Hepatocyte (in vitro differentiated cells): ENCODE data around the gene SON. TPM values are rescaled to one million over a fixed set of nuclear protein-coding genes. Genes with fewer than 3 reads are reported as not detected.
"Not testable (repeated sequence)": the region's sequence is repeated elsewhere in the genome, so short reads cannot be mapped to it uniquely, and the experiment has no call there.

Experiments used
- DNase-seq: peaks from one replicate; pipeline ENCODE4 v3.0.0-alpha.2; 2016; ENCODE audit warnings: low spot score
- H2AFZ ChIP-seq: fragments of 200-600 bp; sonication (generic); 2 replicates; pipeline ENCODE4 v1.6.0; 2016; ENCODE audit warnings: antibody characterized with exemption, mild to moderate bottlenecking
- H3K27ac ChIP-seq: fragments of 200-600 bp; sonication (generic); 2 replicates; pipeline ENCODE4 v1.5.1; 2016; ENCODE audit warnings: mild to moderate bottlenecking
- H3K27me3 ChIP-seq: fragments of 200-600 bp; sonication (generic); 2 replicates; pipeline ENCODE4 v1.6.1; 2016
- H3K36me3 ChIP-seq: fragments of 200-600 bp; sonication (generic); replicated peaks from 2 replicates; pipeline ENCODE4 v1.5.1; 2016; ENCODE audit warnings: low read depth; ENCODE audit not compliant: insufficient read depth
- H3K4me1 ChIP-seq: fragments of 200-600 bp; sonication (generic); 2 replicates; pipeline ENCODE4 v1.5.1; 2016; ENCODE audit warnings: mild to moderate bottlenecking, moderate library complexity; ENCODE audit not compliant: insufficient read depth
- H3K4me2 ChIP-seq: fragments of 200-600 bp; sonication (generic); 2 replicates; pipeline ENCODE4 v1.6.0; 2016
- H3K4me3 ChIP-seq: fragments of 200-600 bp; sonication (generic); 2 replicates; pipeline ENCODE4 v1.5.1; 2016; ENCODE audit warnings: mild to moderate bottlenecking
- H3K79me2 ChIP-seq: fragments of 200-600 bp; sonication (generic); 2 replicates; pipeline ENCODE4 v1.6.0; 2017; ENCODE audit warnings: mild to moderate bottlenecking
- H3K9me2 ChIP-seq: fragments of 200-600 bp; sonication (generic); replicated peaks from 2 replicates; pipeline ENCODE4 v1.6.0; 2017; ENCODE audit warnings: mild to moderate bottlenecking; ENCODE audit not compliant: insufficient read depth
- H3K9me3 ChIP-seq: fragments of 200-600 bp; sonication (generic); 2 replicates; pipeline ENCODE4 v1.5.1; 2016; ENCODE audit warnings: low read depth, mild to moderate bottlenecking
- H4K20me1 ChIP-seq: fragments of 200-600 bp; sonication (generic); 2 replicates; pipeline ENCODE4 v1.6.0; 2016; ENCODE audit warnings: mild to moderate bottlenecking; ENCODE audit not compliant: insufficient read depth, poor library complexity, severe bottlenecking
- EZH2 ChIP-seq: fragments of 200-600 bp; sonication (generic); IDR thresholded peaks from 2 replicates; pipeline ENCODE4 v1.6.1; 2016; ENCODE audit warnings: antibody characterized with exemption, mild to moderate bottlenecking, borderline replicate concordance
- EZH2phosphoT487 ChIP-seq: fragments of 200-600 bp; sonication (generic); IDR thresholded peaks from one replicate; pipeline ENCODE4 v1.6.1; 2018; ENCODE audit warnings: antibody characterized with exemption, mild to moderate bottlenecking, low read depth, moderate library complexity; ENCODE audit not compliant: unreplicated experiment, severe bottlenecking
- WGBS: methylation state at CpG from one replicate; pipeline ENCODE4 v1.1.6; 2016; ENCODE audit warnings: low lambda C conversion rate; ENCODE audit errors: missing lambda C conversion rate; 5-methylcytosine and 5-hydroxymethylcytosine counted together
- polyA plus RNA-seq: library from polyadenylated mRNA; unstranded; fragments of >200 nt; fragmentation: Nextera tagmentation; extraction: Ambion mirVana; gene quantifications from 2 replicates; pipeline ENCODE4 v1.2.1, GENCODE V29; 2016
- total RNA-seq: library from RNA; depleted of rRNA; stranded (reverse); fragments of >200 nt; gene quantifications from 2 replicates; pipeline ENCODE4 v1.2.3, GENCODE V29; 2014
- TF ChIP-seq, protein P1 (sequence below): fragments of 200-600 bp; sonication (generic); IDR thresholded peaks from 2 replicates; pipeline ENCODE4 v1.5.1; 2016; ENCODE audit warnings: antibody characterized with exemption, mild to moderate bottlenecking; ENCODE audit not compliant: poor library complexity

SON gene
- total and polyA plus RNA-seq, 2 experiments from 2014 or later: 181 to 358 TPM

DNA sequence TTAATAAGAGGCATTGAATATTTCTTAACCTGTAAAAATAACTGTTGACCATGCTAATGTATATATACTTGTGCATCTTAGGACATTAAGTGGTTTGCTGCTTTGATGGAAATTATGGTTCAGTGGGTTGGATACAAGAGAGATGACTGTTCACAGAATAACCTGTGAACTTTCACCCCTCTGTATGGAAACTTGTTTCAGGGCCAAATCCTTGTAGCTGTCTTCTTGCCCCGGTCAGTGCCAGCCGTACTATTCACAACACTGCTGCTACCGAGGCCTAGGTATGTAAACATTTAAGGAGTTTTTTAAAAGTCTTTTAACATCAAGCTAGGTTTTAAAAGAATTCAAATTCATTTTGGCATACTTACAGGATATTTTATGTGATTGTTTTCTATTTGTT lies 29.5 kb downstream of the SON start:
- Histone ChIP-seq H3K36me3 (no peaks in the 10 kb centered on the region), H3K27ac (no peak overlapping the region), H3K9me2 (no peaks in the 10 kb centered on the region), H3K79me2 (peaks cover 23% of the 10 kb centered on the region), H3K9me3 (no peaks in the 10 kb centered on the region), H3K4me3 (no peak overlapping the region), H2AFZ (no peak overlapping the region), H3K4me2 (no peak overlapping the region), H3K27me3 (no peaks in the 10 kb centered on the region), H3K4me1 (peaks cover 6% of the 10 kb centered on the region), H4K20me1 (no peaks in the 10 kb centered on the region)
- 73% methylated on average over 3 of the region's 3 CpGs for WGBS
- TF ChIP-seq EZH2phosphoT487: no peak
- no peak for TF ChIP-seq EZH2
- TF ChIP-seq, protein P1, sequence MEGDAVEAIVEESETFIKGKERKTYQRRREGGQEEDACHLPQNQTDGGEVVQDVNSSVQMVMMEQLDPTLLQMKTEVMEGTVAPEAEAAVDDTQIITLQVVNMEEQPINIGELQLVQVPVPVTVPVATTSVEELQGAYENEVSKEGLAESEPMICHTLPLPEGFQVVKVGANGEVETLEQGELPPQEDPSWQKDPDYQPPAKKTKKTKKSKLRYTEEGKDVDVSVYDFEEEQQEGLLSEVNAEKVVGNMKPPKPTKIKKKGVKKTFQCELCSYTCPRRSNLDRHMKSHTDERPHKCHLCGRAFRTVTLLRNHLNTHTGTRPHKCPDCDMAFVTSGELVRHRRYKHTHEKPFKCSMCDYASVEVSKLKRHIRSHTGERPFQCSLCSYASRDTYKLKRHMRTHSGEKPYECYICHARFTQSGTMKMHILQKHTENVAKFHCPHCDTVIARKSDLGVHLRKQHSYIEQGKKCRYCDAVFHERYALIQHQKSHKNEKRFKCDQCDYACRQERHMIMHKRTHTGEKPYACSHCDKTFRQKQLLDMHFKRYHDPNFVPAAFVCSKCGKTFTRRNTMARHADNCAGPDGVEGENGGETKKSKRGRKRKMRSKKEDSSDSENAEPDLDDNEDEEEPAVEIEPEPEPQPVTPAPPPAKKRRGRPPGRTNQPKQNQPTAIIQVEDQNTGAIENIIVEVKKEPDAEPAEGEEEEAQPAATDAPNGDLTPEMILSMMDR: no peak
- no peak for DNase-seq

DNA sequence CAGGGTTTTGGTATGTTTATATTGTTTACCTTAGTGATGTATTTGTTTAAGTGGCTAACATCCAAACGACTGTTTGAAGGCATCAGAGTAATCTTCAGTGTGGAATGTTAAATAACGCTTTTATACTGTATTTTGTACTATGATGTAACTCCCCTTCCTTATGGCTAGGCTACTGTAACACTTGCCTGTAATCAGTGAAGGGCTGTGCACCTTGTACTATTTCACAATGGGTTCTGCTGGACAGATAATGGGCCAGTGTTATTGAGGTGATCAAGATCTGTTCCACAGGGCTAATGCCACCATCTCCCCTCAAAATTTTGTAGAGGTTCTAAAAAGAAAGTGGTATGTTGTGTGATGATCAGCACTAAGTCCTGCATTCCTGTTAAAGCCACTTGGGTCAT lies 33.9 kb downstream of the SON start:
- not testable (repeated sequence) for H3K4me2 ChIP-seq, H3K4me1 ChIP-seq
- peak overlapping the region; percentile 49 for H3K27ac ChIP-seq

DNA sequence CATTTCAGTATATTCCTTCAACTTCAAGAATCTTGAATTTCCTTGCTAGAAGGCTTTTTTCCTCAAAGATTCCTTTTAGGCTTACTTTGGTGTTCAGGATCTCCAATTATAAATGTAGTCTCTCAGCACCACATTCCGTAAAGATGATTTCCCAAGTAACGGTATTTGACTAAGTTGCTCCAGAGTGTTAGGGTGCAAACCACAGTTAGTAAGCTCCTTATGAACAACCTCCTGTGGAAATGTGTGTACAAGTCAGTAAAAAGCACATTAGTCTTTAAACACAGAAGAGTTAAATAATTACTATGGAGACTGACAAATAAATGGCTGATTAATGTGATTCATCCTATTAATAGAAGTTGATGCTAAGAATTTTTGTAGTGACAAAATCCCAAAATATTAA lies 35.4 kb downstream of the SON start:
- no peaks in the 10 kb centered on the region for H3K36me3 ChIP-seq
- no peaks in the 10 kb centered on the region for H3K9me3 ChIP-seq
- H3K27ac ChIP-seq: no peak overlapping the region
- no peak for DNase-seq
- H4K20me1 ChIP-seq: no peaks in the 10 kb centered on the region
- no peak overlapping the region for H3K4me3 ChIP-seq
- peaks cover 6% of the 10 kb centered on the region for H3K4me1 ChIP-seq
- no peak overlapping the region for H3K4me2 ChIP-seq
- no peaks in the 10 kb centered on the region for H3K9me2 ChIP-seq
- peaks cover 11% of the 10 kb centered on the region for H3K79me2 ChIP-seq
- WGBS: 86% methylated on average over 2 of the region's 2 CpGs
- TF ChIP-seq, protein P1: no peak
- H3K27me3 ChIP-seq: no peaks in the 10 kb centered on the region
- no peak overlapping the region for H2AFZ ChIP-seq

More for the DNA sequence above, 33.9 kb downstream of the SON start:
- H3K79me2 ChIP-seq: peaks cover 17% of the 10 kb centered on the region
- H2AFZ ChIP-seq, H3K4me3 ChIP-seq, H3K36me3 ChIP-seq, H3K27me3 ChIP-seq, H3K9me2 ChIP-seq, H3K9me3 ChIP-seq, H4K20me1 ChIP-seq: not testable (repeated sequence)
- 34% methylated on average over 2 of the region's 2 CpGs for WGBS
- peak; percentile 19 for DNase-seq

DNA sequence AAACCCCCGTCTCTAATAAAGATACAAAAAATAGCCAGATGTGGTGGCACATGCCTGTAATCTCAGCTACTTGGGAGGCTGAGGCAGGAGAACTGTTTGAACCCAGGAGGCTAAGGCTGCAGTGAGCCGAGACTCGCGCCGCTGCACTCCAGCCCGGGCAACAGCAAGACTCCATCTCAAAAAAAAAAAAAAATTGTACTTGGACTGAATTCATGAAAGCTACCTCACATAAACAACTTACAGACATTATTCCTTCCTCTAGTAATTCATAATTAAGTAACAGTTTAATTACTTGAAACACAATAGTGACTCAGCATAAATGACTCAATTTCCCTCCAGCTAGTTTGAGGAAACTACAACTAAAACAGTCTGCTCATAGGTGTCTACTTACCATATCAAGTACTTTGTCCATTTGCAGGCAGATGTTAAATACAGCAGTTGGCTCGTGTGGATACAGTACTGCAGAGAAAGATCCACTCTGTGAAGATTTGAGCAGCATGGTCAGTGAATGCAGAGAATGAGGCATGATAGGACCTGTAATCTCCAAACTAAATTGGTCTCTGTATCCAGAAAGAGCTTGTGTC lies 36.2 kb downstream of the SON start:
- H3K9me3 ChIP-seq: no peaks in the 10 kb centered on the region
- no peak for DNase-seq
- 92% methylated on average over 7 of the region's 7 CpGs for WGBS
- H3K27ac ChIP-seq: peak overlapping the region; percentile 28
- H3K27me3 ChIP-seq: no peaks in the 10 kb centered on the region
- H4K20me1 ChIP-seq: no peaks in the 10 kb centered on the region
- no peak overlapping the region for H2AFZ ChIP-seq
- peaks cover 11% of the 10 kb centered on the region for H3K79me2 ChIP-seq
- no peak overlapping the region for H3K4me2 ChIP-seq
- no peak overlapping the region for H3K4me3 ChIP-seq
- H3K36me3 ChIP-seq: no peaks in the 10 kb centered on the region
- H3K4me1 ChIP-seq: peaks cover 6% of the 10 kb centered on the region
- H3K9me2 ChIP-seq: no peaks in the 10 kb centered on the region
- TF ChIP-seq EZH2: no peak
- TF ChIP-seq EZH2phosphoT487: no peak
- TF ChIP-seq, protein P1: no peak
